SK-N-SH (cell line): ENCODE results near the gene SENP1. TPM values are rescaled to one million over a fixed set of nuclear protein-coding genes. Genes with fewer than 3 reads are reported as not detected.

Source experiments
- CTCF ChIA-PET: fragments of 300-600, 350-600 bp; formaldehyde crosslinking; extraction: SDS; loops from one replicate; lab custom pipeline; 2021; lab: Yijun Ruan, JAX
- POLR2A ChIA-PET: fragments of 350-600 bp; sonication (Branson Sonifier 250); formaldehyde crosslinking; extraction: SDS; loops from one replicate; lab custom pipeline; 2020; ENCODE audit warnings: antibody characterized with exemption, inconsistent platforms; lab: Yijun Ruan, JAX
- DNase-seq: peaks from one replicate; pipeline ENCODE4 v3.0.0; 2012
- H2AFZ ChIP-seq: fragments of 200-600 bp; sonication (generic); 2 replicates; pipeline ENCODE4 v1.8.1; 2016; ENCODE audit warnings: antibody characterized with exemption, mild to moderate bottlenecking, low read depth
- H3F3A ChIP-seq: fragments of 200-600 bp; sonication (generic); replicated peaks from 2 replicates; pipeline ENCODE3; 2016; ENCODE audit warnings: antibody characterized with exemption, mild to moderate bottlenecking; ENCODE audit not compliant: insufficient read depth
- H3K27ac ChIP-seq, 2 experiments: fragments of 200-500 bp in 1 of 2; fragments of 200-600 bp in 1 of 2; sonication (Bioruptor generic) in 1 of 2; sonication (generic), shearing (Covaris generic) in 1 of 2; 2 replicates each; pipeline versions ENCODE4 v1.5.1 to v1.6.1; 2014 to 2016; ENCODE audit warnings: low read depth in 2 of 2, inconsistent platforms in 1 of 2, low read length in 1 of 2, mild to moderate bottlenecking in 1 of 2, mixed read lengths in 1 of 2
- H3K27me3 ChIP-seq: fragments of 200-600 bp; sonication (generic), shearing (Covaris generic); 2 replicates; pipeline ENCODE4 v1.6.1; 2016; ENCODE audit warnings: mixed run types; ENCODE audit not compliant: insufficient read depth
- H3K36me3 ChIP-seq, 2 experiments: fragments of 200-500 bp in 1 of 2; fragments of 200-600 bp in 1 of 2; sonication (Bioruptor generic) in 1 of 2; sonication (generic) in 1 of 2; replicated peaks in 1 of 2; 2 replicates each; pipeline versions ENCODE3 to v1.5.1; 2014 to 2016; ENCODE audit warnings: low read length in 1 of 2, mild to moderate bottlenecking in 1 of 2; ENCODE audit not compliant: insufficient read depth in 2 of 2, control insufficient read depth in 1 of 2
- H3K4me1 ChIP-seq, 2 experiments: fragments of 200-500 bp in 1 of 2; fragments of 200-600 bp in 1 of 2; sonication (Bioruptor generic) in 1 of 2; sonication (generic), shearing (Covaris generic) in 1 of 2; 2 replicates each; pipeline versions ENCODE4 v1.5.1 to v1.6.1; 2014 to 2016; ENCODE audit warnings: low read depth in 1 of 2, low read length in 1 of 2, mixed run types in 1 of 2; ENCODE audit not compliant: insufficient read depth in 2 of 2, control insufficient read depth in 1 of 2
- H3K4me2 ChIP-seq: fragments of 200-600 bp; sonication (generic), shearing (Covaris generic); 2 replicates; pipeline ENCODE4 v1.6.1; 2017; ENCODE audit warnings: mixed run types
- H3K4me3 ChIP-seq, 2 experiments: fragments of 200-500 bp in 1 of 2; fragments of 200-600 bp in 1 of 2; sonication (Bioruptor generic) in 1 of 2; sonication (generic), shearing (Covaris generic) in 1 of 2; 2 replicates each; pipeline versions ENCODE4 v1.5.1 to v1.8.1; 2014 to 2016; ENCODE audit warnings: low read depth in 2 of 2, inconsistent platforms in 1 of 2, low read length in 1 of 2, mild to moderate bottlenecking in 1 of 2, mixed read lengths in 1 of 2, moderate library complexity in 1 of 2
- H3K79me2 ChIP-seq: fragments of 200-600 bp; sonication (generic); 2 replicates; pipeline ENCODE4 v1.8.1; 2017; ENCODE audit warnings: mild to moderate bottlenecking; ENCODE audit not compliant: insufficient read depth
- H3K9ac ChIP-seq: fragments of 200-600 bp; sonication (generic); 2 replicates; pipeline ENCODE4 v1.6.1; 2017; ENCODE audit warnings: mixed run types
- H3K9me2 ChIP-seq: fragments of 200-600 bp; sonication (generic); 2 replicates; pipeline ENCODE4 v1.6.1; 2017; ENCODE audit warnings: mixed run types
- H3K9me3 ChIP-seq: fragments of 200-600 bp; sonication (generic); 2 replicates; pipeline ENCODE4 v1.6.1; 2017; ENCODE audit warnings: mixed run types, mild to moderate bottlenecking, moderate library complexity
- H4K20me1 ChIP-seq: fragments of 200-600 bp; sonication (generic); 2 replicates; pipeline ENCODE4 v1.6.1; 2017; ENCODE audit warnings: mild to moderate bottlenecking, mixed run types; ENCODE audit not compliant: insufficient read depth
- CHD2 ChIP-seq: fragments of 150-350 bp; IDR thresholded peaks from 2 replicates; pipeline ENCODE4 v1.6.1; 2018; ENCODE audit warnings: low read length; ENCODE audit not compliant: partially characterized antibody
- CTCF ChIP-seq: fragments of 200-600 bp; sonication (generic); IDR thresholded peaks from 2 replicates; pipeline ENCODE4 v1.6.1; 2017; ENCODE audit warnings: antibody characterized with exemption, mild to moderate bottlenecking, moderate library complexity
- EP300 ChIP-seq, 2 experiments: IDR thresholded peaks; 2 replicates each; pipeline versions ENCODE4 v1.4.0 to v1.6.1; 2012; ENCODE audit warnings: borderline replicate concordance in 1 of 2, low read depth in 1 of 2, low read length in 1 of 2
- EZH2phosphoT487 ChIP-seq: fragments of 200-600 bp; sonication (generic); IDR thresholded peaks from 2 replicates; pipeline ENCODE4 v1.6.1; 2017; ENCODE audit warnings: low read depth, mixed run types, mild to moderate bottlenecking, antibody characterized with exemption, moderate library complexity, borderline replicate concordance
- GATA2 ChIP-seq: sonication (generic); formaldehyde crosslinking; IDR thresholded peaks from 2 replicates; pipeline ENCODE4 v1.5.0; 2020; ENCODE audit warnings: mild to moderate bottlenecking, missing genetic modification reagents
- JUND ChIP-seq: IDR thresholded peaks from 2 replicates; pipeline ENCODE4 v1.4.0; 2012
- MXI1 ChIP-seq: IDR thresholded peaks from 2 replicates; pipeline ENCODE4 v1.6.1; 2012; ENCODE audit warnings: mild to moderate bottlenecking, low read depth, low read length, improper control_type of control experiment
- NRF1 ChIP-seq: IDR thresholded peaks from 2 replicates; pipeline ENCODE4 v1.6.1; 2012; ENCODE audit warnings: low read depth, mild to moderate bottlenecking, low read length
- RAD21 ChIP-seq: IDR thresholded peaks from 2 replicates; pipeline ENCODE4 v1.6.1; 2012; ENCODE audit warnings: mild to moderate bottlenecking, low read length
- RCOR1 ChIP-seq: fragments of 150-350 bp; IDR thresholded peaks from 2 replicates; pipeline ENCODE4 v1.6.1; 2017; ENCODE audit warnings: antibody characterized with exemption, low read length
- RFX5 ChIP-seq: IDR thresholded peaks from 2 replicates; pipeline ENCODE4 v1.6.1; 2012; ENCODE audit warnings: mild to moderate bottlenecking, improper control_type of control experiment, low read length
- SIN3A ChIP-seq: IDR thresholded peaks from 2 replicates; pipeline ENCODE4 v1.6.1; 2012; ENCODE audit warnings: low read depth, mild to moderate bottlenecking, low read length, moderate library complexity, borderline replicate concordance
- SMC3 ChIP-seq: IDR thresholded peaks from 2 replicates; pipeline ENCODE4 v1.6.1; 2012; ENCODE audit warnings: low read depth, low read length, improper control_type of control experiment
- TCF12 ChIP-seq: IDR thresholded peaks from 2 replicates; pipeline ENCODE4 v1.4.0; 2012
- TEAD4 ChIP-seq: IDR thresholded peaks from 2 replicates; pipeline ENCODE4 v1.4.0; 2012; ENCODE audit warnings: mild to moderate bottlenecking, borderline replicate concordance; ENCODE audit not compliant: insufficient read depth
- USF1 ChIP-seq: IDR thresholded peaks from 2 replicates; pipeline ENCODE4 v1.4.0; 2012; ENCODE audit warnings: low read depth, borderline replicate concordance
- USF2 ChIP-seq: fragments of 150-350 bp; IDR thresholded peaks from 2 replicates; pipeline ENCODE4 v1.6.1; 2017; ENCODE audit warnings: antibody characterized with exemption, low read length, low read depth, borderline replicate concordance
- YY1 ChIP-seq: IDR thresholded peaks from 2 replicates; pipeline ENCODE4 v1.4.0; 2012; ENCODE audit warnings: low read depth, mild to moderate bottlenecking
- ZBTB33 ChIP-seq: IDR thresholded peaks from 2 replicates; pipeline ENCODE4 v1.4.0; 2012; ENCODE audit warnings: low read depth, borderline replicate concordance
- WGBS: methylation state at CpG from one replicate; pipeline ENCODE4 v1.1.6; 2017; ENCODE audit warnings: low lambda C conversion rate; 5-methylcytosine and 5-hydroxymethylcytosine counted together
- polyA plus RNA-seq, 3 experiments: library from polyadenylated mRNA; depleted of rRNA; stranded (reverse); fragments of >200 nt; gene quantifications; 2 replicates each; pipeline ENCODE4 v1.2.3, GENCODE V29; 2012

SENP1 gene
- polyA plus RNA-seq, 1 of the 3 experiments (the other 2 are of a cell fraction), result 5.6 TPM

GRCh38 chr12:48017921-48018617, 87.8 kb downstream of the SENP1 start:
- no peak overlapping the region for H3K4me2 ChIP-seq
- WGBS, result 46% methylated on average over 4 of the region's 4 CpGs
- H3K79me2 ChIP-seq, result no peaks in the 10 kb centered on the region
- no peaks in the 10 kb centered on the region for H3F3A ChIP-seq
- H2AFZ ChIP-seq, result peak overlapping the region; percentile 25; the same call in 1 of the 2 replicates
- H3K27me3 ChIP-seq, result peaks cover 41% of the 10 kb centered on the region
- H3K4me3 ChIP-seq, result no peak overlapping the region
- H3K9ac ChIP-seq, result no peak overlapping the region
- DNase-seq, result no peak
- ChIA-PET CTCF (interaction anchor here (1.2 kb wide), 1 partner anchor 54 kb away, joined by 3 read pairs; the partner anchor contains the start of gene TMEM106C), POLR2A (no interaction called here)
- no peaks in the 10 kb centered on the region for H3K36me3 ChIP-seq
- no peaks in the 10 kb centered on the region for H3K9me2 ChIP-seq
- H3K27ac ChIP-seq, result no peak overlapping the region
- no peaks in the 10 kb centered on the region for H4K20me1 ChIP-seq
- H3K4me1 ChIP-seq, result no peaks in the 10 kb centered on the region
- H3K9me3 ChIP-seq, result no peaks in the 10 kb centered on the region
- TF ChIP-seq TEAD4, result no peak
- no peak for TF ChIP-seq CTCF
- TF ChIP-seq ZBTB33, result no peak
- no peak for TF ChIP-seq RFX5
- TF ChIP-seq MXI1, result no peak
- TF ChIP-seq NRF1, result no peak
- no peak for TF ChIP-seq RAD21
- TF ChIP-seq SIN3A, result no peak
- TF ChIP-seq EP300 (IDR thresholded peaks at IDR 0.05; ENCODE audit: borderline replicate concordance in 1 of 2, low read depth in 1 of 2, low read length in 1 of 2), result no peak
- TF ChIP-seq RCOR1, result no peak
- TF ChIP-seq YY1, result no peak
- no peak for TF ChIP-seq TCF12
- TF ChIP-seq SMC3, result no peak
- TF ChIP-seq CHD2, result no peak
- no peak for TF ChIP-seq EZH2phosphoT487
- no peak for TF ChIP-seq GATA2 (CRISPR knock-in tag)
- no peak for TF ChIP-seq JUND
- TF ChIP-seq USF2, result no peak
- no peak for TF ChIP-seq USF1
- TF ChIP-seq, all 33 proteins: peak for 0
